ENCODE results near the gene MDC1.
A peak's percentile ranks its signal among the peaks of the same experiment; 100 is the strongest.

MDC1 gene

GRCh38 chr6:30749554-30750378 lies 32.7 kb upstream of the MDC1 start:
- intact Hi-C loops (cut with DNase I), result loop anchor here (10.0 kb wide), 1 partner anchor 135 kb away; the partner anchor contains the start of gene DDR1
- DNase-seq, result no peak

GRCh38 chr6:30748851-30749540 lies 31.9 kb upstream of the MDC1 start:
- intact Hi-C loops (cut with DNase I), result loop anchor here (10.0 kb wide), 1 partner anchor 136 kb away; the partner anchor contains the start of gene DDR1
- no peak for DNase-seq

DNA sequence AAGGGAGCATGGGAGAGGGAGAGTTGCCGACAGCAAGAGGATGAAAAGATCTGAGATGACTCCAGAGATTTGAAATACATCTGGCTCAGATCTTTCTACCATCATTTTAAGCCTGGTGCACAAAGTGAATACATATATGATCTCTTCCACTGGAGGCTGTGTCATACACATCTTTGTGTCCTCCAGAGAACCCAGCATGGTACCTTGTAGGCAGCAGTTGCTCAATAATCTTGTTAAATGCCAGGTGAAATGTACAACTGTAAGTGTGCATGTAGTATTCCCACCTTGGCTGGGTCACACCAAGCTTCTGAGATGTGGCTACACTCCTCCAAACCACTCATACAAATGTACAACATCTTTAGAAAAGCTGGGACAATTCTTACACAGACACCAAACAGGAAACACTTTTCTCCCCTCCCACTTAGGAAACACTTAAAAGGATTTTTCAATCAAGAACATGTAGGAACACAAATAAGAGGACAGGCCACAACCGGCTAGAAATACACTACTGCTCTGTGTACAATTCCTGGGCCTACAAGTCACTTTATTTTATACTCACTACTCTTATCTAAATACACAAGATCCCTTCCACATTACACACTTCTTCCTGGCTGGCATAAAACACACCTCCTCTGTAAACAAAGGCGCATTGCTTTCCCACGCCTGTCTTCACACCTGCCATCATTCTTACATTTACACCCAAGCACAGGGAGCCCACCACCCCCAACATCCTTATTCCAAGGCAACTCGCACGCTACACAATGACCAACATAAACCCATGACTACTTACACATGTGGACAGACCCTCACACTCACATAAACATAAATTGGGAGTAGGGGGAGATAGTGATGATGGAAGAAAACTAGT lies 31.1 kb upstream of the MDC1 start:
- intact Hi-C loops (cut with DNase I), result loop anchor here (10.0 kb wide), 1 partner anchor 137 kb away; the partner anchor contains the start of gene DDR1

DNA sequence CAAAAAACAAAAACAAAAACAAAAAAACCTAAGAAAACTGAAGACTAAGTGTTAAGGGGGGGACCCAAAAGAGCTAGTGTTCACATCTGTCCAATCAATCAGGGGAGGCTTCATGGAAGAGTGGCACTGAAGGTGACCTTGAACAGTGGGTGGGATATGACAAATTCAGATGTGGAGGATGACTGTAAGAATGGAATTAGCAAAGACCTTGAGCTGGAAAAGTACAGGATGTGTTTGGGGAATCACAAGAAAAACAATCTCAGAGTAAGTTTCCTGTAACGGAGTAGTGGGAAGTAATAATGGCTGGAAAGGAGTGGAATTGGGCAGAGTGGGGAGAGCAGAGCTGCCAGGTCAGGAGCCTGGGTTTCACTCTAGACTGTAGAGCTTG lies 30.2 kb upstream of the MDC1 start:
- intact Hi-C loops (cut with DNase I), result loop anchor here (10.0 kb wide), 1 partner anchor 138 kb away; the partner anchor contains the start of gene DDR1
- DNase-seq, result no peak

More for the DNA sequence above, 31.1 kb upstream of the MDC1 start:
- DNase-seq, result no peak

GRCh38 chr6:30744054-30744805 lies 27.1 kb upstream of the MDC1 start, which contains the start of gene IER3:
Gene IER3 (minus strand): TSS chr6:30744547. CDS start chr6:30744518, 29 bp downstream.
- peak; percentile 54 to 93 (median 76) for DNase-seq
- intact Hi-C loops (cut with DNase I), result loop anchor here (5.0 to 10.0 kb wide), 2 partner anchors 38 to 141 kb away; partner anchors contain the start of gene DDR1

- intact Hi-C loops (cut with DNase I), result loop anchor here (5.0 to 10.0 kb wide), 2 partner anchors 39 to 141 kb away; partner anchors contain the start of gene DDR1
- DNase-seq, result peak in 22 of 42 donors; percentile 6 to 56 (median 32)
Observed at GRCh38 chr6:30743099-30744053, 26.3 kb upstream of the MDC1 start.

DNA sequence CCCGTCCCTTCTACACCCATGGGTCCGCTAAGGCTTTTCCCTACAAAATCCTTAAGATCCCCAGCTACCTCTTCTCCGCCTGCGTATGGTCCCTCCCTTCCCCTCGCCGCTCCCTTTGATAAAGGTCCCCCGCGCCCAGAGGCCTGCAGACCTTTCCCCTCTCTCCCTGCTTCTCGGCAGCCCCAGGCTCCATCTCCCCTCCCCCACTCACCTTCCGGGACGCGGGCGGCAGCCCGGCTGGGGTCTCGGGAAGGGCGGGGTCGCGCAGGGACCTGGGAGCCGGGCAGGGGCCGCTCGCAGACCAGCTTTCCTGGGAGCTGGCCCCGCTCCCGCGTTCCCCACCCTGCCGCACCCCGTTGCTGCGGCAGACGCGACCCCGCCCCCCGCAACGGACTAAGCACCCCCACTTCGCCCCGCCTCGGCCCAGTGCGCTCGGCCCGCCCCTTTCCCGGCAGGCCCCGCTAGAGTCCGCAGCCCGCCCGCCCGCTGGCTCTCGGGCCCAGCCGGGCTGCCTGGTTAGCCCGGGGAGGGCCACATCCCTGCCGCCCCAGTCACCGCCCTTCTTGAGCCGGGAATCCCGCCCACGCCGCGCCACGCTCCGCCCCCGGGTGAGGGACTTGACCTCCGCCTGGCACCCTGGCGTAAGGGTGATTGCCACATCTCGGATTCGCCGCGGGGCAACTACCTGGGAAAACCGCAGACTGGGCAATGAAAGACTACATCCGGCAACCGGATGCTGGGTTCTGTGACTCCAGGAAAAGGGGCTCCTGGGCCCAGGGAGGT lies 25.4 kb upstream of the MDC1 start, which contains the start of gene FLOT1:
Gene FLOT1, minus strand, starts transcription at position 372 of the 783 bp plus-strand sequence. CDS start 498 bp downstream, outside the sequence.
- intact Hi-C loops (cut with DNase I), result loop anchor here (5.0 to 10.0 kb wide), 2 partner anchors 40 to 142 kb away; partner anchors contain the start of gene DDR1
- DNase-seq, result peak; percentile 82 to 97 (median 93)

- peak in 1 of 42 donors; percentile 25 for DNase-seq
- intact Hi-C loops (cut with DNase I), result loop anchor here (5.0 to 10.0 kb wide), 2 partner anchors 40 to 143 kb away; partner anchors contain the start of gene DDR1
Observed at GRCh38 chr6:30741789-30742315, 24.8 kb upstream of the MDC1 start.

DNA sequence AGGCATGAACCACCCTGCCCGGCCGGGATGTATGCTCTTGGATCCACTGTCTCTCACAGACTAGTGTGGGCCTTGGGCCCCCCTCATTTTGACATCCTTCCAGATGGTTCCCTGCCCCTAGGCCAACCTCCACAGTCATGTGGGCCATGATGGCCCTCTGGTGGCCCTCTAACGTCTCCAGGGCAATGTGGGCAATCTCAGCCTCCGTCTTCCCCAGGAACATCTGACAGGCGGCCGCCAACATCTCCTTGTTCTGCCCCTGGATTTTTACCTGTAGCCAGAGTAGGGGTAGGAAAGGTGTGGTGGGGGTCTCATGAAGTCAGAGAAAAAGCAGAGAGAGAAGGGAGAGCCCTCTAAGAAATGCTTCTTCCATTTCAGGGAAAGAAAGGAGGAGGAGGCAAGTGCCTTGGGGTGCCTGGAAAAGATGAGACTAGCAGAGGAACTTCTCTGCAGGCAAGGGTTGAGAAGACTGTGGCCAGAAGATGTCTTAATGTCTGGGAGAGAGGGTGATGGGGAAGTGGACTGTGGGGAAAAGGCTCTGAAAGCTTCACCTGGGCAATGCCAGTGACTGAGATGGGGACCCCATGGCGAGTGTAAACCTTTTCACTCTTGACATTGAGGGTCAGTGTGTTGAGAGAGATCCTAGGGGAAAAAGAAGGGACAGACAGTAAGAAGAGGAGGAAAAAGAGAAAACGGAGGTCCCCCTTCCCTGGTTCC lies 24.1 kb upstream of the MDC1 start:
- no peak for DNase-seq
- intact Hi-C loops (cut with DNase I), result loop anchor here (5.0 to 10.0 kb wide), 2 partner anchors 41 to 144 kb away; partner anchors contain the start of gene DDR1

- intact Hi-C loops (cut with DNase I), result loop anchor here (5.0 to 10.0 kb wide), 2 partner anchors 42 to 144 kb away; partner anchors contain the start of gene DDR1
- DNase-seq, result no peak
Observed at GRCh38 chr6:30740540-30740870, 23.4 kb upstream of the MDC1 start.

DNA sequence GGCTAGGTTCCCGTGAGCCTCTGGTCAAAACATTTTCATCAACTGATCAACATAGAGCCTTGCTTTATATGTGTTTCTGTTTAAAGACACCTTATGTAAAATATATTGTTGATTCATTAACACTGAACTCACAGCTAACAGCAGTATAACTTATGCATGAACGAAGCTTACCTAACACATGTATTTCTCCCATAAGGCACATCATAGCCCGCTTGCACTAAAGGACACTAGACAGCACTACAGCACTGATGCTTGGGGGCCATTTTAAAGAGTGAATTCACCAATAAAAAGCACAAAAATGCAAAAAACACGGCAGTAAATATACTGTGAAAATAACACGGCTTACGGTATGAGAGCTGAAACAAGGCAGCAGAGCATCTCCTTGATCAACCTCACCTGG lies 21.5 kb upstream of the MDC1 start:
- DNase-seq, result no peak
- intact Hi-C loops (cut with DNase I), result no loop called here

- intact Hi-C loops (cut with DNase I), result no loop called here
Observed at GRCh38 chr6:30735668-30736314, 18.7 kb upstream of the MDC1 start.

GRCh38 chr6:30732237-30732943 lies 15.3 kb upstream of the MDC1 start:
- no peak for DNase-seq

More at GRCh38 chr6:30735668-30736314, 18.7 kb upstream of the MDC1 start:
- DNase-seq, result no peak

More at GRCh38 chr6:30732237-30732943, 15.3 kb upstream of the MDC1 start:
- intact Hi-C loops (cut with DNase I), result no loop called here
